SK-N-SH treated with all-trans-retinoic acid at 6 μM for 48 hours (cell line): ENCODE results near the gene CTNNBL1.

Experiments used
- ATAC-seq: fragments of 200-7000 bp; cut with Tn5 transposase; 3 replicates; pipeline ENCODE4 v1.9.1; 2020; ENCODE audit warnings: mild to moderate bottlenecking, moderate library complexity
- ARNTL ChIP-seq: fragments of 450-650 bp; formaldehyde crosslinking; IDR thresholded peaks from 2 replicates; pipeline ENCODE4 v1.5.0; 2020; ENCODE audit warnings: low read depth, mild to moderate bottlenecking, moderate library complexity, borderline replicate concordance
- BACH2 ChIP-seq: fragments of 250-450 bp; sonication (Bioruptor Pico); IDR thresholded peaks from 2 replicates; pipeline ENCODE4 v1.9.0; 2021; ENCODE audit warnings: mild to moderate bottlenecking, borderline replicate concordance
- CREB5 ChIP-seq: fragments of 250-450 bp; sonication (Bioruptor Pico); IDR thresholded peaks from 2 replicates; pipeline ENCODE4 v1.5.1; 2020; ENCODE audit warnings: low read depth, mild to moderate bottlenecking, moderate library complexity
- CSDC2 ChIP-seq: fragments of 250-450 bp; sonication (Bioruptor Pico); IDR thresholded peaks from 2 replicates; pipeline ENCODE4 v1.5.0; 2020; ENCODE audit warnings: mild to moderate bottlenecking, moderate library complexity
- CSRNP3 ChIP-seq: fragments of 250-450 bp; sonication (Bioruptor Pico); IDR thresholded peaks from 2 replicates; pipeline ENCODE4 v1.5.1; 2021; ENCODE audit warnings: mild to moderate bottlenecking, moderate library complexity
- ESRRG ChIP-seq: fragments of 250-450 bp; sonication (Bioruptor Pico); IDR thresholded peaks from 2 replicates; pipeline ENCODE4 v1.6.1; 2021; ENCODE audit warnings: mild to moderate bottlenecking
- GLIS3 ChIP-seq: fragments of 250-450 bp; sonication (Bioruptor Pico); IDR thresholded peaks from 2 replicates; pipeline ENCODE4 v1.5.0; 2020; ENCODE audit warnings: mild to moderate bottlenecking, moderate library complexity
- ISL1 ChIP-seq: fragments of 250-450 bp; sonication (Bioruptor Pico); IDR thresholded peaks from 2 replicates; pipeline ENCODE4 v2.1.2; 2022; ENCODE audit warnings: mild to moderate bottlenecking, moderate library complexity
- OSR1 ChIP-seq: fragments of 250-450 bp; sonication (Bioruptor Pico); IDR thresholded peaks from 2 replicates; pipeline ENCODE4 v1.8.0; 2022; ENCODE audit warnings: moderate library complexity, mild to moderate bottlenecking, inconsistent platforms
- PPARA ChIP-seq: fragments of 250-450 bp; sonication (Bioruptor Pico); IDR thresholded peaks from 2 replicates; pipeline ENCODE4 v1.5.0; 2020; ENCODE audit warnings: mild to moderate bottlenecking, borderline replicate concordance
- RARB ChIP-seq: fragments of 250-450 bp; sonication (Bioruptor Pico); IDR thresholded peaks from 2 replicates; pipeline ENCODE4 v1.8.0; 2021; ENCODE audit warnings: mild to moderate bottlenecking, moderate library complexity
- TCF4 ChIP-seq: fragments of 250-450 bp; sonication (Bioruptor Pico); IDR thresholded peaks from 2 replicates; pipeline ENCODE4 v1.8.0; 2021; ENCODE audit warnings: mild to moderate bottlenecking, moderate library complexity, borderline replicate concordance
- TSHZ2 ChIP-seq: fragments of 250-450 bp; sonication (Bioruptor Pico); IDR thresholded peaks from 2 replicates; pipeline ENCODE4 v1.5.0; 2020; ENCODE audit warnings: mild to moderate bottlenecking, moderate library complexity
- ZC3H10 ChIP-seq: fragments of 250-450 bp; sonication (Bioruptor Pico); IDR thresholded peaks from 2 replicates; pipeline ENCODE4 v1.5.1; 2021; ENCODE audit warnings: mild to moderate bottlenecking, moderate library complexity
- ZFP3 ChIP-seq: fragments of 250-450 bp; sonication (Bioruptor Pico); IDR thresholded peaks from 2 replicates; pipeline ENCODE4 v1.5.0; 2020; ENCODE audit warnings: mild to moderate bottlenecking, moderate library complexity
- ZFP30 ChIP-seq: fragments of 450-650 bp; formaldehyde crosslinking; IDR thresholded peaks from 2 replicates; pipeline ENCODE4 v1.5.0; 2022; ENCODE audit warnings: mild to moderate bottlenecking, moderate library complexity
- ZNF70 ChIP-seq: fragments of 450-650 bp; formaldehyde crosslinking; IDR thresholded peaks from 2 replicates; pipeline ENCODE4 v1.5.0; 2020; ENCODE audit warnings: mild to moderate bottlenecking, moderate library complexity
- ZNF8 ChIP-seq: fragments of 450-650 bp; formaldehyde crosslinking; IDR thresholded peaks from 2 replicates; pipeline ENCODE4 v1.5.0; 2020; ENCODE audit warnings: mild to moderate bottlenecking, moderate library complexity
- TF ChIP-seq, protein P1 (sequence below): fragments of 250-450 bp; sonication (Bioruptor Pico); IDR thresholded peaks from 2 replicates; pipeline ENCODE4 v1.8.0; 2021; ENCODE audit warnings: low read depth, mild to moderate bottlenecking, moderate library complexity, borderline replicate concordance
- TF ChIP-seq, protein P2 (sequence below): fragments of 250-450 bp; sonication (Bioruptor Pico); IDR thresholded peaks from 2 replicates; pipeline ENCODE4 v1.8.0; 2020; ENCODE audit warnings: mild to moderate bottlenecking, moderate library complexity, borderline replicate concordance

The CTNNBL1 gene

DNA sequence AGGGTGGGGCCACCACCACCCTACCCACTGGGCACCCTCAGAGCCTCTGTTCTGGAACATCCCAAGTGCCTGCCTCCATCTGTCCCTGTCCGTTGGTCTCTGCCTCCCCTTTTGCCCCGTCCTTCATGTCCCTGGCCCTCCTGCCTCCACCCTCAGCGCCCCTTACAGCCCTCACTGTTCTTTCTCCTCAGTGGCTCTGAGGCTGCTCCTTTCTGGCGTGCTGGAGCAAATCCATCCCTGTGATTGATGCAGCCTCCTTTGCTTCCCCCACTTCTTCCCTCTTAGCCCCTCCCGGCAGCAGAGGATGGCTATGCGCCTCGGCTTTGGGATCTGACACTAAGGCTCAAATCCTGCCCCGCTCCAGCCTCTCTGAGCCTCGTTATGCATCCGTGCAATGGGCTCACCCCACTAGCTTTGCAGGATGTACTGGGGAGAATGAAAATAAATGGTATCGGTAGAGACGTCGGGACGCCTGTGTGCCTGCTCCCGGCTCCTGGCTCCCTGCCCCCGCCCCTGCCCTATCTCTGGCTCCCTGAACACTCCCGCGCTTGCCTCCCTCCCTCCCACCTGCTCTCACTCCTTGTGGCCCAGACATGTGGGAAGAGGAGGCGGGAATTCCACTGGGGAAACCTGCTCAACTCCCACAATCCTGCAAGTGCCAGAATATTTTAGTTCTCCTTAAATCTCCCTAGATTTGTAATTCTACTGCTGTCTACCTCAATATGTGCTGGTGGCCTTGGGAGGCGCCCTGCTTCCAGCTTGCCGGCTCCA, 222.2 kb downstream of the CTNNBL1 start (continued):
- no peak for TF ChIP-seq PPARA (CRISPR knock-in tag)
- no peak for TF ChIP-seq GLIS3 (CRISPR knock-in tag)

DNA sequence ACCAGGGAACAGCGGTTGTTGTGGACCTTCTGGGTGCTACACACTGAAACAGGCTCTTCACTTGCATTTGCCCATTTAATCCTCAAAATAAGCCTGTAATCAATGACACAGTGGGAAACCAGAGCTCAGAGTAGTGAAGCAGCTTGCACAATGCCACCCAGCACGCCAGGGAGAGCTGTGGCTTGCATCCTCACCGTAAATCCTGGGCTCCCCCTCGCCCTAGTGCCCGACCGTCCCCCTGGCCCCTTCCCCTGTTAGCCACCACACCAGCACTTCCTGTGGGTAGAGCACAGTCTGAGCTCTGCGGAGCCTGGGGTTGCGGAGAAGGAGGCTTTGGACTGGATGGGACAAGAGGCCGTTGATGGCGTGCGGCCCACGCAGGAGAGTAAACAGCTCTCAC, 223.6 kb downstream of the CTNNBL1 start:
- ATAC-seq = no peak

DNA sequence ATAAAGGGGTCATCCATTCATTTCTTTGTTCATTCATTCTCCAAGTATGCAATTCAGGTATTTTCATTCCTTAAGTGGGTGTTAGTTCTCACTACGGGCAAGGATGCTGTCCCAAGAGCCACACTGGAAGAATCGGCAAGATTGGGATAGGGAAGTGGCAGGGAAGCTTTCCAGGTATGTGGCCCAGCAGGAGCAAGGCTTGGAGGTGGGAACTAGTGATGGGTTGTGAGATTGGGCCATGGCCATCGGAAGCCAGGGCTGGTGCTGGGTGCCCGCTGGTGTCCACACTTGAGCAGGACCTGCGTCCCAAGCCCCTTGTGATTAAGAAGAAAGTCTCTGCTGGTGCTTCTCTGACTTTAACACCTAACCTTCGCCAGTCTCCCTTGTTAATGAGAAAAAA, 224.2 kb downstream of the CTNNBL1 start:
- TF ChIP-seq ZNF8 (no peak), ARNTL (CRISPR knock-in tag) (no peak), CSRNP3 (CRISPR knock-in tag) (no peak), TSHZ2 (no peak), CSDC2 (CRISPR knock-in tag) (no peak), RARB (no peak), BACH2 (CRISPR knock-in tag) (no peak), ISL1 (no peak), OSR1 (no peak), TCF4 (CRISPR knock-in tag) (no peak), ZFP30 (CRISPR knock-in tag) (no peak), PPARA (CRISPR knock-in tag) (no peak), ZNF70 (no peak), ESRRG (CRISPR knock-in tag) (no peak), CREB5 (CRISPR knock-in tag) (no peak), ZC3H10 (CRISPR knock-in tag) (no peak), GLIS3 (CRISPR knock-in tag) (no peak)
- TF ChIP-seq, protein P1, sequence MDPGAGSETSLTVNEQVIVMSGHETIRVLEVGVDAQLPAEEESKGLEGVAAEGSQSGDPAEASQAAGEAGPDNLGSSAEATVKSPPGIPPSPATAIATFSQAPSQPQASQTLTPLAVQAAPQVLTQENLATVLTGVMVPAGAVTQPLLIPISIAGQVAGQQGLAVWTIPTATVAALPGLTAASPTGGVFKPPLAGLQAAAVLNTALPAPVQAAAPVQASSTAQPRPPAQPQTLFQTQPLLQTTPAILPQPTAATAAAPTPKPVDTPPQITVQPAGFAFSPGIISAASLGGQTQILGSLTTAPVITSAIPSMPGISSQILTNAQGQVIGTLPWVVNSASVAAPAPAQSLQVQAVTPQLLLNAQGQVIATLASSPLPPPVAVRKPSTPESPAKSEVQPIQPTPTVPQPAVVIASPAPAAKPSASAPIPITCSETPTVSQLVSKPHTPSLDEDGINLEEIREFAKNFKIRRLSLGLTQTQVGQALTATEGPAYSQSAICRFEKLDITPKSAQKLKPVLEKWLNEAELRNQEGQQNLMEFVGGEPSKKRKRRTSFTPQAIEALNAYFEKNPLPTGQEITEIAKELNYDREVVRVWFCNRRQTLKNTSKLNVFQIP = no peak
- TF ChIP-seq, protein P2, sequence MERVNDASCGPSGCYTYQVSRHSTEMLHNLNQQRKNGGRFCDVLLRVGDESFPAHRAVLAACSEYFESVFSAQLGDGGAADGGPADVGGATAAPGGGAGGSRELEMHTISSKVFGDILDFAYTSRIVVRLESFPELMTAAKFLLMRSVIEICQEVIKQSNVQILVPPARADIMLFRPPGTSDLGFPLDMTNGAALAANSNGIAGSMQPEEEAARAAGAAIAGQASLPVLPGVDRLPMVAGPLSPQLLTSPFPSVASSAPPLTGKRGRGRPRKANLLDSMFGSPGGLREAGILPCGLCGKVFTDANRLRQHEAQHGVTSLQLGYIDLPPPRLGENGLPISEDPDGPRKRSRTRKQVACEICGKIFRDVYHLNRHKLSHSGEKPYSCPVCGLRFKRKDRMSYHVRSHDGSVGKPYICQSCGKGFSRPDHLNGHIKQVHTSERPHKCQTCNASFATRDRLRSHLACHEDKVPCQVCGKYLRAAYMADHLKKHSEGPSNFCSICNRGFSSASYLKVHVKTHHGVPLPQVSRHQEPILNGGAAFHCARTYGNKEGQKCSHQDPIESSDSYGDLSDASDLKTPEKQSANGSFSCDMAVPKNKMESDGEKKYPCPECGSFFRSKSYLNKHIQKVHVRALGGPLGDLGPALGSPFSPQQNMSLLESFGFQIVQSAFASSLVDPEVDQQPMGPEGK (CRISPR knock-in tag) = no peak
- no peak for ATAC-seq

More for the DNA sequence above, 223.6 kb downstream of the CTNNBL1 start:
- TF ChIP-seq CSDC2 (CRISPR knock-in tag) (no peak), ISL1 (no peak), TCF4 (CRISPR knock-in tag) (no peak), ZFP3 (CRISPR knock-in tag) (no peak), ZNF8 (no peak)
- TF ChIP-seq, protein P2 (CRISPR knock-in tag) = no peak
